GM19035 (cell line): ENCODE results near the gene CLINT1.

Experiments used
- ATAC-seq: cut with Tn5 transposase; IDR thresholded peaks from one replicate; pipeline ENCODE4 v1.9.1; 2021; ENCODE audit not compliant: unreplicated experiment

Gene CLINT1

DNA sequence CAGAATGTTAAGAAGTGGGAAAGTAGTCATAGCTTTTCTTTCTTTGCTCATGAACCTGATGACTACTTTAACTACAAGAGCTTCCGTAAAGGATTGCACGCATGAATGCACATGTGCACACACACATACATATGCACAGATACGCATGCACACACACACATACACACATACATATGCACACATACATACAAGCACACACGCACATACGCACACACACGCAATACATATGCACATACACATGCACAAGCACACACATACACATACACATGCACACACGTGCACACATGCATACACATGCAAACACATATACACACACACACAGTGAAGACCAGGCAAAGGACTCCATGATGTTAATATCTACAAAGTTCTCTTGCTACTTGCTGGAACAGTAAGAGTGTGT, 92.5 kb downstream of the CLINT1 start:
- no peak for ATAC-seq

DNA sequence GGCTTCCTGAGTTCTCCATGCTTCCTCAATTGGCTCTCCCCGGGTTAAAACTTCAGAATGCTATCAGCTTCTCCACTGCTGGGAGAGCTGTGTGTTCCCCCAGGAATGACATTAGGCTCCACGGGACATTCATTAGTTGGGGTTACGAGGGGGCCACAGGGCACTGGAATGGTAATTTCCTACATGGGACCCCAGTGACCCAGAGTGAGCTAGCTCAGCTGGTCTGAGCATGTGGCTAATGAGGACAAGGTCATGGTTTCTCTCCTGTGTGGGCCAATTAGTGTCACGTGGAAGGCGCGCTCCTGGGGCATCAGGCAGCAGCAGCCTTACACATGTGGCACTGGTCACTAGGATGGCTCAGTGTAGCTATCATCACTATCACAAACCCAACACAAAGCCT, 94.4 kb downstream of the CLINT1 start:
- ATAC-seq, result no peak

DNA sequence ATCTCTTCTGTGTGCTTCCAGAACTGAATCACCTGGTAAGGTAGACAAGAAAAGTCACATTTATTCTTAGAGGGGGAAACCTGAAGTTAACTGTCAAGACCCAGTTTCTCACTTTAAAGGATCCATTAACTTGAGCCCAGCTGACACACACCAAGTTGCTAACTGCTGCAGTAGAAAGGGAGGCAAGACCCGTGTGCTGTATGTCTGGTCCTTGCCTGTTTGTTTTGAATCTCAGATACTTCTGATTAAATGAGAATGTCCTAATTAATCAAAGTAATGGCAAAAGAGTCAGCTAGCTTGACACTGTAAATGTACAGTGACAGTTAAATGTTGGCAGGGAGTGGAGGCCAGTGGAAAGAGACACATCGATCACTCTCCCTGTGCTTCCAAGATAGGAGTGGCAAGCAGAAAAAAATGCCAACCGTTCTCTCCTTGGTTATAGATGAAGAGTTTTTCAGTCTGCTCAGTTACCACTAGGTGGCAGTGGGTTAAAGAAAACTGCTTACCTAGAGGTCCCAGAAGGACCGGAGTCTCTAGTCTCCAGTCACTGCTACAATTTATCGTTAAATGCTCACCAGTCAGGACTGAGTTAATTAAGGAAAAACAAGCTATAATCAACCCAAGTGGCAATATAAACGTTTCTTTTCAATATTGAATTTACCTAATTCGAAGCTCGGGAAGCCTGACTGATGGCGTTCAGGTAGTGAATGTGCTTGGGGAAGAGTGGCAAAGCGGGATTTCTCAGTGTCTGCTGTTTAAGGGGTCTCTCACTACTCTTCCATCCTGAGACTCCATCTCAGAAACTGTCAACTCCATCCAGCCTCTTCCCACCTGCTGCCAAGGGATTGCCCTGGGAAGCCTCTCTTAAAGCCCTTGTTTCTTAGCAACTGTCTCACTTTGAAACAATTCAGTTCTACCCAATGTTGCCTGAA, 97.0 kb downstream of the CLINT1 start:
- peak; percentile 62 for ATAC-seq

DNA sequence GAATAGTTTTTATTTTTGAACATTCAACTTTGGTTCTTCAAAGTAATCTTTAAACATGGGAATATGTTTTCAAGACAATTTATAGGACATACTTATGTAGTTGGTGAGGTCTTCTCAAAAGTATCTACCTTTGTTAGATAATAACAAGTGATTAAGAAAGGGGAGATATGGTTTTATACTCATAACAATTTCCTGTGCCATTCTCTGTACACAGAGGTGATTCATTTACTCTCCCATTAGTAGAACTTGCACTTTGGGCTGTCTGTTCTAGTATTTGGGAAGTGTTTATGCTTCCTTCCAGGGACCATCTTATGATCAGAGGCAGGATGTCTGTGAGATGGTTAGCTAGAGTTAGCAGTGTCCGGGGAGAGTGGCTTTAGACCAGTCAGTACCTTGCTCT, 100.2 kb downstream of the CLINT1 start:
- no peak for ATAC-seq

DNA sequence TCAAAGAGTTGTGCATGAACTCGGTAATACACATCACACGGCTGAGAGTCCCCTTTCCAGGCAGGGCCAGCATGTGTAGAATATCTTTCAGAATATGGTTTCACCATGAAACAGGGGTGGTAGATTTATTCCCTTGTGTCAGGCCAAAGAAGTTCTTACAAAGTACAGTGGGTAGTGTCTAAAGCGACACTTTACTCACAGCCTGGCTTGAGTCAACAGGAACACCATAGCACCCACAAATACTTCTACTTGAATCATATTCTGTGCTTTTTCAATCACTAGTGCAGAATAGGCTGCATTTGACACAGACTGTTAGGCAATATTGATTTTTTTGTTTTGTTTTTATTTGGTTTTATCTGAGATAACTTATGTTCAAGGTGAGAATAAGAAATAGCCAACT, 102.8 kb downstream of the CLINT1 start:
- no peak for ATAC-seq

DNA sequence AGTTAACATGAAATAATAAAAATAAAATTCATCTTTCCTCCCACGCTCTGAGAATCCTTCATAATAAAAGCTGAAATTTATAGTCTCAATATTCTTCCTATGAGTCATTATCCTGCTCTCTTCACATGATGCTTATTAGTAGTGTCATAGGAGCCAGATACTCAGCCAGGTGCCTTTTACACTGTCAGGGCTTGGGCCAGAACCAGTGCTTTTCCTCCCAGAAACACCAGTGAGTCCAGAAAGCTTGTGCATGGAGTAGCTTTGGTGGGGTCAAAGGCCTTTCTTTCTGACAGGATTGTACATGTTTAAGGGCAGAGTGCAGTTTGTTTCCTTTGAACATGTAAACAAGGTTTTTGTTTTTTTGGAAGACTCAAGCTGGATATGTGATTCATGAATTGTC, 108.6 kb downstream of the CLINT1 start:
- ATAC-seq, result no peak

DNA sequence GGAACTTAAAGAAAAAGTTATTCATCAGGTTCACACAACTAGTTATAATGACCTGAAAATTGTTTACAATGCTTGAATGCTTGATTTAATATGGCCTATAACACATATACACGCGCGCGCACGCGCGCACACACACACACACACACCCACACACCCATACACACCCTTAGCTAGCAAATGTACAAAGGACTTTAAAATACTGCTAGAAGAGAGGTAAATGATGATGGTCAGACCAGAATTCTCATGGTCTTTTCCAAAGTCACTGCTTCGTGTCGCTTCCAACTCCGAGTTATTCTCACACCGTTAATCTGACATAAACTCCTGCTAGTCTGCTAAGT, 109.5 kb downstream of the CLINT1 start:
- no peak for ATAC-seq

DNA sequence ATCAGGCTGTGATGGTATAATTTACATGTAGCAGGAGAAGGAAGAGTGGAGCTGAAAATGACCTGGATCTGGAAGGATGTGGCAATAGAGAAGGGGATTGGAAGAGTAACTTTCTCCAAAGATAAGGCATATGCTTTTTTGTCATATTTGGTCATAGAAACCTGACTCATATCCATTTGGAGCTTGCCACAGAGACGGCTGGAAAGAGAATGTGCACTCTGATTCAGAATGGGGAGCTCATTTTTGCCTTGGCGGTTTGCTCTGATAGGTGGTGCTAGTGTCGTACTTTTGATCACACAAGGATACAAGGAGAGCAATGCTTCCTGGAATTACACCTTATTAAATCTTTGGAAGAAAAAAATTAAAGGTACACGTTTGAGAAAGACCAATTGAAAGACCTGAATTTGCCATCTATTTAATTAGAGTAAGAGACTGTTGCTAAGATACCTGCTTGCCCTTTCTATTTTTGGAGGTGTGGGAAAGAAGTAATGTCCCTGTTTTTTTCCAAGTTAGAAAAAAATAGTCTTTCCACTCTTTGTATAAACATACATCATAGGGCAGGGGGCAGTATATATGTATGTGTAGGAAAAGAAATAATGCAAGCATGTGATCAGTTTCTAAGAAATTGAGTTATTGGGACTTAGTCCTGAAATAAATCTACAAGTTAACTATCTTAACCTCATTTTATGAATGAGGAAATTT, 110.0 kb downstream of the CLINT1 start:
- no peak for ATAC-seq

DNA sequence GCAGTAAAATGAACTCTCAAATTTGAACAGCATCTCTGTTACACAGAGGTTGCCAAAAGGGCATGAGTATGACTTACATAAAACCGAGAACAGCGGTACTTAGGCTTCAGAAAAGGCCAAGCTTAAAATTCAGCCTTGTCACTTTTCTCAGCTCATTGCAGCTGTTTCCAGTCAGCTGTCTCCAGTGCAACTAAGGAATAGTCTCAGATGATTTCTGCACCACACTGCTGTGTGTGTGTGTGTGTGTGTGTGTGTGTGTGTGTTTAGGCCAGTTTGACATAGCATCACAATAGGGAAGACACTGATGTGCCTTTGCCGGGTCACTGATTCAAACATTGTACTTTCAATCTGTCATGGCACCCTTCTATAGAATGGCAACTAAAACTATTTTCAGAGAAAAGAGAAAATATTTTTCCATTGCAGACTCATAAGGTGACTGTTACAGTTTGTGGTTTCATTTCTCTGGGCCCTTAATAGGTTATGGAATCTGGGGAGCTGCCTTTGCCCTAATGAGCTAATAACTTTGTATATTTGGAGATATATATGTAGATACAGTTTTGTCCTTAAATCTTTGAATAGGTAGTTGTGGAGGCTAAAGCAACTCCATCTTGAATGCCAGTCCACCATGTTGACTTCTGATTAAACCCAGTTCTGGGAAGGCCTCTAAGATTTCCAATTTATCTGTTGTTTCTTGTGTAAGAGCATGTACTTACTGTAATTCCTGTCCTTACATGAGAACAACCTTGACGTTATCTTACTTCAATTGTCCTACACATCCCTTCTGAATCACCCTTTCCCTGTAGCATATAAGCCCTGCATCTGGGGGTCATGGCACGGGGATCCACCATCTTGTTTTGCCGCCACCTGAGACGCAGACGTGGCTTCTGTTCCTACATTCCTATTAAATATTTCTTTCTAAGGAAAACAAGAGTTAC, 110.9 kb downstream of the CLINT1 start:
- no peak for ATAC-seq

DNA sequence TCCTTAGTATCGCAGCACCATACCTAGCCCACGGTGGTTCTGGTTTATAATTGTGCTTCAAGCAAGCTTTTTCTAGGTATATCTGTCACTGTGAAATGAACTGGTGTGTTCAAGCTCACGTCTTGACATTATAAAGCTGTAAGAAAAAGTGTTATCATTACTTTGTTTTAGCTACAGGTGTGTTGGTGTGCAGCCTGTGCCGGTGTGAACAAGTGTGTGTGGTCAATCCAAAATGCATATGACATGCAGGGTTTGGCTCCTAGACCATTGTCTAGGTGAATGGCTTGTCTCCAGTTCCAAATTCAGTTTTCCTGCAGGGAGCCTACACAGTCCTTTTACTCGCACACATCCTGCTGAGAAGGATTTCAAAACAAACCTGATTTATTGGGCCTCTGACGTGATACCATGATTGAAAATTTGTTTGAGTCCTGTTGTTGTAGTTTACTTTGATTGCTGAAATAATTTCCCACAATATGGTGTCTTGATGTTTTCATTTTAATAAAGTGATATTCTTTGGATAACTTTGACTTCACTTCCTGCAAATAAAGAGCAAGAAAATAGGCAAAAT, 111.7 kb downstream of the CLINT1 start:
- ATAC-seq, result no peak

DNA sequence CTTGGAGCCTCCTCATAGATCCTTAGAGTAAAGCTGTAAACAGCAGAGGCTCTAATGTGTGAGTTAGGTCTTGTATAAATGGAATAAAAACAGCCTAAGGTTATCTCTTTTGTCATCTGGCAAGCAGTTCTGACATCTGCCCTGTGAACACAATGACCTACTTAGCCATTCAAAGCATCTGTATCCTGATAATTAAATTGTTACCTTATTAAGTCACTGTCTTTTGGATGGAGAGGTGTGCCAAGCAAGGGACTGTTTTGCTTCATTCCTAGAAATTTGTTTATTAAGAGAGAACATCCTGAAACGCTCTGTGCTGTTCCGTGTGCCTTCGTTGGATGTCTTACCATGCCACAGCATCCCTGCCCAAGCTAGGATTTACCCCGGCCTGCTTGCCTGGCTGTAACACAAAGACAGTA, 113.9 kb downstream of the CLINT1 start:
- ATAC-seq, result no peak

DNA sequence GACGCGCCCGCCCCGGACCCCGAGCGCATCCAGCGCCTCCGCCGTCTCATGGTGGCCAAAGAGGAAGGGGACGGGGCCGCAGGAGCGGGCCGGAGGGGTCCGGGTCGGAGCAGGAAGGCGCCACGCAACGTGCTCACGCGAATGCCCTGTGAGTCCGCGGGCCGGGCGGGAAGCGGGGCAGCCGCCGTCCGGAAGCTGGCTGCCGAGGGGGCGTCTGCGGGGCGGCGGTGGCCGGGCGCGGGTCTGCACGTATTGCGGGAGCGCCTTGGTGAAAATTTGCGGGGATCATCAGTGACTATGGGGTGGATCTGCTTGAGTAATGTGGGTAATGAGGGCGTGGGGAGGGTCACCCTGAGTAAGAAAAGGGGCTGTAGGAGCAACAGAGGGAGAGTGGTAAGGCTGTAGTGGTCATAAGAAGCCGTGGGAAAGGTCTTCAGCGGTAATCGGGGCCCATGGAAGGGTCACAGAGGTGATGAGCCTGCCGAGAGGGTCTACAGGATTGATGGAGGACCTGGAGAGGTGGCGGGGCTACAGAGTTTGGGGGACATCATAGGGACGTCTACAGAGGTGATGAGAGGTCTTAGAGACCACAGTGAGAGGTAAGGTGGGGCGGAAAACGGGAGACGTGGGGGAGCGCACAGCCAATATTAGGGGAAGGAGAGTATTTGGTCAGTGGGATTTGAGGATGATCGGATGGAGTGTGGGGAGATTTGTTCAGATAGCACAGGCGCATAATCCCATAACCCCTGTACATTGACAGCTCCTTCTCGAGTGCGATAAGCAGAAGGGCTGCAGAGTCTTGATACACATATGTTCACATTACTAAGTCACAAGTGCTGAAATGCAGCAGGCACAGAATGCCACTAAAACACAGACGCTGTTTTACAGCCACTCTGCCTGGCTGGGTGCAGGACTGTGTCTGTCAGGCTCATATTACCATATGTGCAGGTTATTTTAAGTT, 114.6 kb downstream of the CLINT1 start:
- peak; percentile 31 for ATAC-seq

DNA sequence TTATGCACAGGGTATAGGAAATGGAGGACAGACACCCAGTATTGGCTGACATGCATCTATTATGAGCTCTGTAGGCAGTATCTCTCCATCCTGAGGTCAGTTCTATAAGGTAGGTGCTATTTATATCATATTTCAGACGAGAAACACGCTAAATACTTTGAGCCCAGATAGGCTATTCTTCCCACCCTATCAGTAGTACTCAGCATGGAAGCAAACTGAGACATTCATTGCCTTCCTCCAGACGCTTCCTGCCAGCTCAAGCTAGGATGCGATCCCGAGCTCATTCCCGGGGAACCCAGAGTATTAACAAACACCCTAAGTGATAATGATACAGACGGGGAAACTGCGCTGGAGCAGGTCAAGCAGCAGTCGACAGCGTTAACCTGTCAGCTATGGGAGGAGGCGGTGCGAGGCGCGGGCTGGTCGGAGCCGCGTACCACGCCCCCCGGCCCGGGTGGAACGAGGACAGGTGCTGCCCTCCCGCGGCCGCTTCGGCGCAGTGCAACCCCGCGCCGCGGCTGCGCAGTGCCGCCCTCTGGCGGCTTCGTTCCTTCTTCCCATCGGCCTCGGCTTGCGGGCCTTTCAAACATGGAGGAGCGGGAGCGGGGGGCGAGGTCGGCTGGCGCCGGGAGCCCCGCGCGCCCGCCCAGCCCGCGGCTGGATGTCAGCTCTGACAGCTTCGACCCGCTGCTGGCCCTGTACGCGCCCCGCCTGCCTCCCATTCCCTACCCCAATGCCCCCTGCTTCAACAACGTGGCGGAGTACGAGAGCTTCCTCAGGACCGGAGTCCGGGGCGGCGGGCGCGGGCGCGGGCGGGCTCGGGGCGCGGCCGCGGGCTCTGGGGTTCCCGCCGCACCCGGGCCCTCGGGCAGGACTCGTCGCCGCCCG, 115.5 kb downstream of the CLINT1 start, which contains the start of gene LSM11:
Gene LSM11, plus strand, starts transcription at position 550 of the 888 bp plus-strand sequence. Its CDS starts 39 bp downstream, at position 589.
- peak; percentile 91 for ATAC-seq

DNA sequence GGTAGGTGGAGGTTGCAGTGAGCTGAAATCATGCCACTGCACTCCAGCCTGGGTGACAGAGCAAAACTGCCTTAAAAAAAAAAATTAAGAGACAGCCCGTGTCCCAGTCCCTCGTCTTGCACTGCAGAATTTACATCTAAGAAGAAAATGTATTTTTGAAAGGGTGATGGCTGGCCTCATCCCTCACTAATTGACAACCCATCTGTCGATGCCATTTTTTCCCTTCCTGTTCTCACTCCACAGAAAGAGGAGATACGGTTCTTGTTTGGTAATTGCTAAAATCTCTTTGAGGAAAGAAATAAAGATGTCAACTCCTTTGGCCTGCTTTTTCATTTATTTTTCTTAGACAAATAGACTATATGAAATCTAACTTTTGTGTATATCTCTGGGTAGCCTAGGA, 117.8 kb downstream of the CLINT1 start:
- ATAC-seq, result no peak

DNA sequence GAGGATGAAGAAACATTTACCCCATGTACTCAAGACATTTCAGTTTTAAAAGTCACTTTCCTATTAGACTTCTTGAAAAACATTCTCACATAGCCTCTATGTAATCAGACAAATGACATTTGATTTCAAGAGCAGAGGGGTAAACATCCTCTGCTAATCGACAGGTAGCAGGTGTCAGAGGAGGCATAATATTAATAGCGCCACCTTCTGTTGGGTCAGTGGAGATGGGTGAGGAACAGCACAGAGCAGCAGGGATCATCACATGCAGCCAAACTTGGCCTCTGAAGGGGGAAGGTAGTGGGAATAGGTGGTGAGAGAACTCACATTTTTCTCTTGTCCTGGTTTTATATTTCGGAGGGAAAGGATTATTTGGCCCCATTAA, 118.7 kb downstream of the CLINT1 start:
- ATAC-seq, result no peak

DNA sequence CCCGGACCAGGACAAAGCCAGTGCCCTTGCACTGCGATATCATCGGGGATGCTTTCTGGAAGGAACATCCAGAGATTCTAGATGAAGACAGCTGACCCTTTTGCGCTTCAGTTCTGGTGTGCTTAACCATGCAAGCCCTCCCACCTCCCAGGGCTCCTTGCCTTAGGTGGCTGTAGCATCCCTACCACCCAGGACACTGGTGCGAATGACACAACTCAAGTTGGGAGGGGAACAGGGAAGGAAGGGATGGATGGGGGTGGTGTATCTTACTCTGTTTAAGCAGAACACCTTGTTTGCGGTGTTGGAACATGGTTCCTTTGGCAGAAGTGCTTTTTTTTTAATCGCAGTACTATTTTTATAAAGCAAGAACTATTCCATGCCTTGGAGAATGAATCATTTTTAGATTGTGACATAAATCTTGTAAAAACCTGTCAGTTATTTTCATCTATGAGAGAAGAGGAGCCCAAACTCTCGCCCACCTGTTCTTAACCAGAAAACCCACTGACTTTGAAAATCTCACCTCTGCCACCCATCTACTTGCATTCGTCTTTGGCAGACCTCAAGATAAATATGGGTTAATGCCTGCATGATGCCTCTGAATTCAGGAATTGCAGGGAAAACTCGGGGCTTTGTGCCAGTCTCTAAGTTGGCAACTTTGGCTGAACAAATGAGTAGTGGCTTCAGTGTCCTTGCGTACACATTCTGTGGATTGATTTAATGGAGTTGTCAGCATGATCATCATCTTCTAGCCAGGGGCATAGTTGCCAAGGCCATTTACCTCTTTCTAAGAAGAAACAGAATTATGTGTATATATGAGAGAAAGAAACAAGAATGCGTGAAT, 119.3 kb downstream of the CLINT1 start:
- ATAC-seq, result no peak

DNA sequence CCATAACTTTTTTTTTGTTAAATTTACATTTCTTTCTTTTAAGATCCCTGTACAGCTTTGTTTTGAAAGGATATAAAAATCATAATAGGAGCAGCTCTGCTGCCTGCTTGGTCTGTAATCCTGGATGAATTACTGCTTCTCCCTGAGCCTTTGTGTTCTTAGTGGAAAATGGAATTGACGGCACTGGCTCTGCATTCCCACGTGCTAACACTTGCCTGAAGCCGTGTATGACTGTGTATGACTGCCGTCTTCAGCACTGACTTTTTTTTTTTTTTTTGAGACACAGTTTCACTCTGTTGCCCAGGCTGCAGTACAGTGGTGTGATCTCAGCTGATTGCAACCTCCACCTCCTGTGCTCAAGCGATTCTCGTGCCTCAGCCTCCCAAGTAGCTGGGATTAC, 123.0 kb downstream of the CLINT1 start:
- no peak for ATAC-seq
